GM21529 (cell line): Measurements from ENCODE around the gene TCF4.
A peak's percentile ranks its signal among the peaks of the same experiment; 100 is the strongest.

Source experiments
- ATAC-seq: cut with Tn5 transposase; IDR thresholded peaks from one replicate; pipeline ENCODE4 v1.9.1; 2021; ENCODE audit not compliant: unreplicated experiment

TCF4 gene

GRCh38 chr18:55247032-55247431 is 341.0 kb downstream of the TCF4 start:
- no peak for ATAC-seq

GRCh38 chr18:55246278-55246677 is 341.7 kb downstream of the TCF4 start:
- ATAC-seq: peak; percentile 27

GRCh38 chr18:55245211-55245614 is 342.8 kb downstream of the TCF4 start:
- no peak for ATAC-seq

DNA sequence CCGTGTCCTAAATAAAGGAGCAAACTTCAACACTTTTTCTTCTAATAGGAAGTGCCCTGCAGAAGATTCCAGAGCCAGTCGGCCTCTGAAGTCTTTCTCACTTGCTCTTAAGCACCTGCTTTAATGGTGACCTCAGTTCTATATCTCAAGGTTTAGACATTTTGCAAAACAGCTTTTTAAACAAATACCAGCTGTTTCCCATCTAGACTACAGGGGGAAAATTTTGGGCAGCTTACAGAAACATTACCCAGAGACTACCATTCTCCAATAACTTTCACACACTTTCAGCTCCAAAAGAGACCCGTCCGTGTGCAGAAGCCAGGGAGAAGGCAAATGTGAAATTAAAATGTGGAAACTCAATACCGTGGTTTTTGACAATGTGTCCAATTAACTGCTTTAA is 343.4 kb downstream of the TCF4 start:
- ATAC-seq: no peak

GRCh38 chr18:55243857-55244256 is 344.1 kb downstream of the TCF4 start:
- no peak for ATAC-seq

DNA sequence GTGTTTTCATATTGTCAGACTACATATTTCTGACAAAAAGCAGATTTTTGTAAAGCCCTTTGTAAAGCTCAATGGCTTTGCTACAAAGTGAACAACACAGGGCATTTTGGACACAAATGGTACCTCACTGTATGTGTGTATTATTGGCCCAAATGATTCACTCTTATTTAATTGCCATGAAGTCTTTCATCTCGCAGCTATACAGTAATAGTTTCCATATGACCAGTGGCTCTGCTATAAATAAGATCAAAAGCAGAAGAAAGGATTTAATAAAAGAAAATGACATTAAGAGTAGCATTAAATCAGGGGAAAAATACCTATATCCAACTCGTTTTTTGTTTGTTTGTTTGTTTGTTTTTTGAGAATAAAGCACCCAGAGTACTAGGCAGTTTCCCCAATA is 344.7 kb downstream of the TCF4 start:
- ATAC-seq: no peak

DNA sequence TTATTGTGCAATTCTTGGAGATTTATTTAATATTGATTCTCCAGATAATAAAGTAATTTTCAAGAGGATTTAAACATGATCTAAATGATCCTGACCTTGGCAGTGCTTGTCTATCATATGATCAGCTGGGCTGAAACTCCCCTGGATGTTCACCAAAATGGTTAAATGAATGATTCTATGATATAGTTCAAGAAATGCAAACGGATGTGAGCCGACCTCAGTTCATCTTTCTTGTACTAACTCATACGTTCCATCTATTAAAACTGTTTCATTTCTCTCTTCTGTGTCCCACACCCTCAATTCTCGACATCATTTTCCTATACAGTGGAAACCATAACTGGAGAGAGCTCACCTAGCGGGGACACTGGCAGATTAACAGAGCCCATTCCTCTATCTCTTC is 347.0 kb downstream of the TCF4 start:
- peak; percentile 63 for ATAC-seq

DNA sequence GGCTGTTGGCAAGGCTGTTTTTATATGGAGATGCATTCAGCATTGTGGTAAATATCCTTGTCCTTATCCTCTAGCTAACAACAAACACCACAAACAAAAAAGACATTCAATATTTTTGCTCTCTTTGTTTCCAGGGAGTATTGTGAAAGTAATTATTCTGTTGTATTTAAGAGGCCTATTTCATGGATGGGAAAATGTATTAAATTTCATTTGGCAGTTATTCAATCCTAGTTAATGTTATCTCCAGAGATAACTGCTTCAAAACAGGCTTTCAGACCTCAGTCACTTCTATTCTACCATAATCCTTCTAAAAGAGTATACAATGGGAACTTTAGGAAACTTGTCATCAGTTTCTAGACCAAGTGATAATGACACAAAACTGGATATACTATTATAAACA is 348.3 kb downstream of the TCF4 start:
- ATAC-seq: no peak

GRCh38 chr18:55237660-55238059 is 350.3 kb downstream of the TCF4 start:
- no peak for ATAC-seq

DNA sequence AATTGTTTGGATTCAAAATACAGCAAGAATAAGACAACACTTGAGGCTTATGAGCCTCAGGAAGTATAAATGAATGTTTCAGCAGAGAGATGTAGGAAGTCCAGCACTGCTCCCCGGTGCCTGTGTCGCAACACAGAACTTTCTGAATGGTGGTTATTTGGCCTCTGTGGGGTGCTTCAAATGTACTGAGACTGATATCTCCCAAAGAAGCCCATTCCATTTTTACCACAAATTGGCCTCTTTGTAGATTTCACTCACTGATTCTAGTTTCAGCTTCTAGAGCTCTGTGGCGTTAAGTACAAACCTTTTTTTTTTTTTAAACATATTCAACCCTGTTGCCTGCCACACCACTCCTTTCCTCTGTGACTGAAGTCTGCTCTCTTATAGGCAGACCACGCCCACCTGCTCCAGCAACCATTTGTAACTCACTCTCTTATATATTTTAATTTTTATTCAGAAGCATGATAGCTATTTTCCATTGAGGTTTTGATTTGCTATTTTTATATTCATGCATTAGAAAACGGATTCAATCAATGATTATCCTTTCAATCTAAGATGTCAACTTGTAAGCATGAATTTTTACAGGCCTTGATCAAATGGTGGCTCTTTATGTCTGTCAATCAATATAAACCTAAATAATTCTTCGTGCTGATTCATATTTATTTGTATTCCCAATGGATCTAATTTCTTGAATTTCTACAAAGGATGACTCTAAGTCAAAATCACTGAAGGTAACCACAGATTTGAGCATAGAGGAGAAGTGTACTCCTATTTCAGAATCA is 351.7 kb downstream of the TCF4 start:
- peak; percentile 68 for ATAC-seq

DNA sequence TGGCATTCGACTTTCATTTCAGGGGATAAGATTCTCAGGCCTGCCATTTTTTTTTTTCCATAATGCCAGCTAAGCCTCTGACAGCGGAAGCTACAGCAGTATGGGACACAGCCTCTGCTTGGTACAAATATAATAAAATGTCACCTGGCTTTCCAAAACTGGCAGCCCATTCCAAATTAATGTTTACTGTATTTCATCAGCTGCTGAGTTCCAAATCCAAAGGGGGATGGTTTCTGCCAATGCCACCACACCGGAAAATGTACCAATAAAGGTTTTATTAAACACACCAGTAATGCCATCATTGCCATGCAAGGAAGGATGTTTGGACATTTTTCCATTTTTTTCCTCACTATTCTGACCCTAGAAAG is 352.9 kb downstream of the TCF4 start:
- no peak for ATAC-seq

- peak; percentile 60 for ATAC-seq
These were observed 353.5 kb downstream of the TCF4 start for GRCh38 chr18:55234366-55235093.

GRCh38 chr18:55233857-55234256 is 354.1 kb downstream of the TCF4 start:
- no peak for ATAC-seq

DNA sequence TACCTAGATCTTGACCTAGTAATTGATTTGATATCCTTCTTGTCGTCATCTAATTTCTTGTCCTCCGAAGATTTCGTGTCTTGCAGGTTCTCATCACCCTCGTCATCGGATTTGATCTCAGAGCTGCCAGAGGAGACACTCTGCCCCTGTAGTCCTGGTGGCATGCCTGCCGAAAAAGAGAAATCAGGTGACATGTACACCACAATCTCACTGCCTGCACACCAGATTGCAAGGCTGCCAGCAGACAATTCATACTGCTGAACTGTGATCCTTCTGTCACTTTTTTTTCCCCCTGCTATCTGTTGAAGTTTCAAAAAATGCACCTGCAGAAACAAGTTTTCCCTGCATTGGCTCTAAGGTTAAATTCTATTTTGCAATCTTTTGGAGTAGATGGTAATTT is 355.5 kb downstream of the TCF4 start:
- ATAC-seq: no peak

DNA sequence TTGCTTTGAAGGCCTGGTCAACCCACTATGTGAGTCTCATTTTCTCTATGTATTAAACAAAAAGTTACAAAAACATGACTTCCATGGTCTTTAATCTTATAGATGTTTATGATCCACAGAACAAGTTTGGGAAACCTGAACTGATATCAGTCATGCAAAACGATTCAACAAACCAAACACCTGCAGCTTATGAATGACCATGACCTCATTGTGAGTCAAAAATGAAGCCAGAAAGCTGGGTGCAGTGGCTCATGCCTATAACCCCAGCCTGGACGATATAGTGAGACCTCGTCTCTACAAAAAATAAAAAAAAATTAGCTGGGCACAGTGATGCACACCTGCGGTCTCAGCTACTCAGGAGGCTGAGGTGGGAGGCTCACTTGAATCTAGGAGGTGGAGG is 358.3 kb downstream of the TCF4 start:
- no peak for ATAC-seq

GRCh38 chr18:55228707-55229106 is 359.3 kb downstream of the TCF4 start:
- no peak for ATAC-seq

DNA sequence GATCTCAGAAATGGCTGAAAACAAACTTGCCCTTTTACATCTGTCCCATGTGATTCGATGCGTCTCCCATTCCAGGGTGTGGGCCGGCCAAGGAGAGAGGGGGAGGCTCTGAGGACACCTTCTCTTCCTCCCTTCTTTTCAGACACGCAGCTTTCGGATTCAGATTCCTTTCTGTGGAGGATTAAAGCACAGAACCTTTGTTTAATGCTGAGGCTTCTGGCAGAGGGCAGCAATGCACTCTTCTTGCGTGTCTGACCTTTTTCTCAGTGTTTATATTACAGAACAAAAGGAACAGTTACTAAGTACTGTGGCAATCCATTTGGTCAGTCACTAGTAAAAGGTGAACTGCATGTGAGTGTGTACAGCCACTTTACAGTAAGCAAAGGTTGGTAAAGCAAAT is 359.8 kb downstream of the TCF4 start:
- ATAC-seq: no peak

GRCh38 chr18:55227771-55228170 is 360.2 kb downstream of the TCF4 start:
- ATAC-seq: no peak

GRCh38 chr18:55226044-55226443 is 361.9 kb downstream of the TCF4 start:
- ATAC-seq: no peak

DNA sequence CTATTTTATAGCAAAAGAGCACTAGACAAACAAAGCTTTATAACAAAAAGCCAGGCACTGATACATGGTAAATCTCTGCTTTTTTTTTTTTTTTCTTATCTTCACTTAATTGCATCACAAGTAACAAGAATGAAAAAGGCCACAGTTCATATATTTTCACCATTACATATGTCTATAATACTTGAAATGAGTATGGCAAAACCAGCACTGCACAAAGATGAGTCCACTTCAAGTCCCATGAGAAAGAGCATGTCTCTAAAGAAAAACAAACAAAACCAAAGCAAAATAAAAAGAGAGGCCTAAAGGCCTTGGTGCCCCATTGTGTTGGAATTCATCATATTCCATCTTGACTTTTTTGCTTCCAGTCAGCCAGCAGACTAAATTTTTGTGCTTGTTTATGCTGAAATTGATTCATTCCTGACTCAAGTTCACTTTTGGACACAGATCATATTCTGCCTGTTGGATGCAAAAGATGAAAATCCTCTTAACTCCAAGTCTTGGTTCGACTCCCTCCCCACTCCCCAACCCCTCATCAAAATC is 363.8 kb downstream of the TCF4 start:
- ATAC-seq: no peak

- ATAC-seq: no peak
These were observed 366.4 kb downstream of the TCF4 start for GRCh38 chr18:55221622-55222021.

DNA sequence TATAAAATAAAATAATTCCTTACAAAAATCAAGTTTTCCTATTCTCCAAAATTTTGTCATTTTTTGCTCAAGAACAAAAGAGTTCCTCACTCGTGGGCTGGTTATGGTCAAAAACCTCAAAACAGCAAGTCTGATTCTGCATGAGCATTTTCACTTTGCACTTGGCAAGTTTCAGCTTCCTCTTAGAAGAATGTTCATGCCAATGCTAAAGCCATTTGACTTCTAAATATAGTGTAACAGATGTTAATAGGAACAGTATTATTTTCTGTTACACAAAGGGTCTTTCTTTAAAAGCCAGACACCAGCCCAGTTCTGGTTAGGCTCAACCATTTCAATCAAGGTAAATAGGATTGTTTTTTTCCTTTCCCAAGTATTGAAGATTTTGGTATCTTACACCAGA is 367.5 kb downstream of the TCF4 start:
- ATAC-seq: peak; percentile 90
